Lung (tissue), 12 donors: ENCODE results near the gene ACER3. TPM values are rescaled to one million over a fixed set of nuclear protein-coding genes. Genes with fewer than 3 reads are reported as not detected.

Experiments used
- ATAC-seq: fragments of 200-7000 bp; cut with Tn5 transposase; one replicate; pipeline ENCODE4 v1.9.1; 2020; ENCODE audit warnings: moderate number of reproducible peaks; ENCODE audit not compliant: insufficient read depth, low FRiP score
- DNase-seq, 3 donors: peaks; one replicate each; pipeline ENCODE4 v3.0.0-alpha.2; 2013 to 2017
- H3K27ac ChIP-seq, 2 donors: one replicate each; pipeline ENCODE4 v1.5.1; 2013; ENCODE audit warnings: mild to moderate bottlenecking in 2 of 2, moderate library complexity in 2 of 2, control low read depth in 1 of 2, inconsistent platforms in 1 of 2, low read depth in 1 of 2, low read length in 1 of 2
- H3K27me3 ChIP-seq, 3 donors: one replicate each; pipeline ENCODE4 v1.5.1; 2013; ENCODE audit warnings: low read length in 2 of 3; ENCODE audit not compliant: control insufficient read depth in 3 of 3, insufficient read depth in 3 of 3
- H3K36me3 ChIP-seq, 4 donors: one replicate each; pipeline ENCODE4 v1.5.1; 2013; ENCODE audit warnings: low read length in 4 of 4, mild to moderate bottlenecking in 1 of 4, moderate library complexity in 1 of 4; ENCODE audit not compliant: control insufficient read depth in 4 of 4, insufficient read depth in 4 of 4
- H3K4me1 ChIP-seq, 5 donors: one replicate each; pipeline ENCODE4 v1.5.1; 2013; ENCODE audit warnings: low read length in 5 of 5, mild to moderate bottlenecking in 2 of 5, moderate library complexity in 1 of 5; ENCODE audit not compliant: control insufficient read depth in 5 of 5, insufficient read depth in 5 of 5
- H3K4me3 ChIP-seq: one replicate; pipeline ENCODE4 v1.5.1; 2013; ENCODE audit warnings: mild to moderate bottlenecking, control low read depth, moderate library complexity
- H3K9ac ChIP-seq, 2 donors: one replicate each; pipeline ENCODE4 v1.5.1; 2013; ENCODE audit warnings: low read length in 2 of 2, control low read depth in 1 of 2; ENCODE audit not compliant: insufficient read depth in 1 of 2
- H3K9me3 ChIP-seq, 4 donors: one replicate each; pipeline ENCODE4 v1.5.1; 2013; ENCODE audit warnings: low read length in 3 of 4, mild to moderate bottlenecking in 1 of 4, moderate library complexity in 1 of 4; ENCODE audit not compliant: control insufficient read depth in 4 of 4, insufficient read depth in 3 of 4
- WGBS, 2 donors: extraction: QIAGEN DNeasy Blood & Tissue Kit; methylation state at CpG; one replicate each; pipeline ENCODE4 v1.1.7; 2013; 5-methylcytosine and 5-hydroxymethylcytosine counted together
- polyA plus RNA-seq, 2 donors: library from polyadenylated mRNA; stranded (reverse); fragments of 200-250 nt; gene quantifications; one replicate each; pipeline ENCODE4 v1.2.1, GENCODE V29; 2013
- total RNA-seq, 2 donors: library from RNA; depleted of rRNA in 1 of 2; stranded (reverse); fragments of >200 nt in 1 of 2; gene quantifications; one replicate each; pipeline ENCODE4 v1.2.1, GENCODE V29; 2014 to 2021
- TF ChIP-seq, protein P1 (sequence below): IDR thresholded peaks from 2 replicates; pipeline ENCODE4 v1.5.1; 2012; ENCODE audit warnings: mild to moderate bottlenecking; ENCODE audit errors: control extremely low read depth, extremely low read depth
- donor health status: control.
- donor health status: control.
- donor health status: Bipolar disorder and iron deficiency.
- donor health status: healthy.
- donor health status: DM: yes; HTN: yes; CAD: no.

The ACER3 gene
- total and polyA plus RNA-seq, 4 donors: 7.9 to 37.0 (median 12.7) TPM

DNA sequence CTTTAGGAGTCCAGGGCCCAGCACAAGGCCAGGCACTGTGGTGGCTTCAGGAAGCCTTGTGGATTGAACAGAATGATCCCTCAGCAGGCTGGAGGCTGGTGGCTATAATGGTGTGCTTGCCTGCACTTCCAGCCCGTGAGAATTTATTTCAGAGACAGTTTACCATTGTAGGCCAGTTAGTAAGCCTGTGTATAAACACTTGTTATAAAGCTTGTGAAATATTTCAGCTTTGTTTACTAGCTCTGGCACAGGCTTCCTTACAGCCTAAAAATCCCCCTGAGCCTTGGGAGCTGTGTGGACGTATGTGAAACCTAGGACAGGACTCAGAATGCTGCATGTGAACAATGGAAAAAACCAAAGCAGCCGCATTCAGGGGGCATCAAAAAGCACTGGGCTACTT lies 26.6 kb upstream of the ACER3 start:
- TF ChIP-seq, protein P1, sequence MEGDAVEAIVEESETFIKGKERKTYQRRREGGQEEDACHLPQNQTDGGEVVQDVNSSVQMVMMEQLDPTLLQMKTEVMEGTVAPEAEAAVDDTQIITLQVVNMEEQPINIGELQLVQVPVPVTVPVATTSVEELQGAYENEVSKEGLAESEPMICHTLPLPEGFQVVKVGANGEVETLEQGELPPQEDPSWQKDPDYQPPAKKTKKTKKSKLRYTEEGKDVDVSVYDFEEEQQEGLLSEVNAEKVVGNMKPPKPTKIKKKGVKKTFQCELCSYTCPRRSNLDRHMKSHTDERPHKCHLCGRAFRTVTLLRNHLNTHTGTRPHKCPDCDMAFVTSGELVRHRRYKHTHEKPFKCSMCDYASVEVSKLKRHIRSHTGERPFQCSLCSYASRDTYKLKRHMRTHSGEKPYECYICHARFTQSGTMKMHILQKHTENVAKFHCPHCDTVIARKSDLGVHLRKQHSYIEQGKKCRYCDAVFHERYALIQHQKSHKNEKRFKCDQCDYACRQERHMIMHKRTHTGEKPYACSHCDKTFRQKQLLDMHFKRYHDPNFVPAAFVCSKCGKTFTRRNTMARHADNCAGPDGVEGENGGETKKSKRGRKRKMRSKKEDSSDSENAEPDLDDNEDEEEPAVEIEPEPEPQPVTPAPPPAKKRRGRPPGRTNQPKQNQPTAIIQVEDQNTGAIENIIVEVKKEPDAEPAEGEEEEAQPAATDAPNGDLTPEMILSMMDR: no peak
- Histone ChIP-seq H3K9ac (no peak overlapping the region), H3K27me3 (no peaks in the 10 kb centered on the region), H3K27ac (peak overlapping the region in 1 of 2 donors; percentile 49), H3K9me3 (no peaks in the 10 kb centered on the region), H3K4me3 (no peak overlapping the region), H3K36me3 (no peaks in the 10 kb centered on the region), H3K4me1 (peaks cover 0 to 35% (median 13%) of the 10 kb centered on the region in 5 donors)
- ATAC-seq (no peak), DNase-seq (peak in 2 of 3 donors; percentile 26 to 41)
- WGBS, 2 donors: 64 to 78% methylated on average over 3 of the region's 3 CpGs

DNA sequence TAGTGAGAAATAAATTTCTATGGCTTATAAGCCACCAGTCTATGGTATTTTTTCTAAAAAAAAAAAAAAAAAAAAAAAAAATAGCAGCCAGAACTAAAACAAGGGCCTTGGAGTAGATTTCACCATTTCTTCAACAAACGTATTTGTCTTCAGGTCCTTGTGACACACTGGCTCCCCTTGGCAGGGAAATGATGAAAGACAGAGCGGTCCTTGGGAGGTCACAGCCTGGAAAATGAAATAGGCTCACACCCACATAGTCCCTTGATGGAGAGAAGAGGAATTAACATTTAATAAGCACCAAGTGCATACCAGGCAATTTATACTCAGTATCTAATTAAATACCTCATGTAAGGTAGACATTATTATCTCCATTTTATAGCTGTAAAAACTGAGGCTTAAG lies 25.7 kb upstream of the ACER3 start:
- Histone ChIP-seq H3K4me3 (no peak overlapping the region), H3K27ac (no peak overlapping the region), H3K4me1 (peaks cover 0 to 32% (median 13%) of the 10 kb centered on the region in 5 donors), H3K27me3 (peaks cover 0 to 4% (median 0%) of the 10 kb centered on the region in 3 donors), H3K36me3 (no peaks in the 10 kb centered on the region), H3K9me3 (no peaks in the 10 kb centered on the region), H3K9ac (no peak overlapping the region)
- no peak for DNase-seq
- 38 to 63% methylated on average over 2 of the region's 2 CpGs for WGBS, 2 donors
- TF ChIP-seq, protein P1: no peak
- ATAC-seq: no peak

DNA sequence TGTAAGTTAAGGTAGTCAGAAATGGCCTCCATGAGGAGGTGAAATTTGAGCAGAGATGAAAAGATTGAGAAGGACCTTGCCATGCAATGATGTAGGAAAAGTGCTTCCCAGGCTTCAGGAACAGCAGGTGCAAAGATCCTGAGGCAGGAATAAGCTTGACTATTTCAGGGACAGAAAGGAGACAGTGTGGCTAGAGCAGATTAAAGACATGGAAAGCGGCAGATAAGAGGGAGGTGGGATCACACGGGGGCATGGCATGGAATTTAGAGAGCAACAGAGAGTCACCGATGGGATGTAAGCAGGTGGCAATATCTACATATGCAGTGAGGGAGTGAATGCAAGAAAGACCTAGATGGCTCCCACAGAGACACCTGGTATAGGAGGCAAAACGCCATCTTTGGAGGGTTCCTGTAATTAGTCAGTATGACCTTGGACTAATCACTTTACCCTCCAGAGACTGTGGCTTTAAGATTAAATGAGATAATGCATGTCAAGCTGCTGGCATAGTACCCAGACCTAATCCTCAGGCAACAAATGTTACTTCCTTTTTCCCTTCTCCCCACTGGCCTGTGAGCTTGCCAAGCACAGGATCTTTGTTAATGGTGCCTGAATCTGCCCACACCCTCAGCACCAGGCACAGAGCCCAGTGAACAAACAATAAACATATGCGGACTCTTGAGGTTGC lies 24.6 kb upstream of the ACER3 start:
- H3K27ac ChIP-seq: peak overlapping the region in 1 of 2 donors; percentile 88

More for the DNA sequence above, 24.6 kb upstream of the ACER3 start:
- Histone ChIP-seq H3K36me3 (no peaks in the 10 kb centered on the region), H3K4me1 (peaks cover 0 to 27% (median 7%) of the 10 kb centered on the region in 5 donors), H3K4me3 (no peak overlapping the region), H3K27me3 (peaks cover 0 to 4% (median 0%) of the 10 kb centered on the region in 3 donors), H3K9ac (peak overlapping the region in 1 of 2 donors; percentile 16), H3K9me3 (no peaks in the 10 kb centered on the region)
- 55 to 71% methylated on average over 5 of the region's 5 CpGs for WGBS, 2 donors
- TF ChIP-seq, protein P1: no peak
- DNase-seq (peak; percentile 64 to 78 (median 71)), ATAC-seq (no peak)
